ENCODE measurements around the gene XIRP1.
A peak's percentile ranks its signal among the peaks of the same experiment; 100 is the strongest.

The XIRP1 gene

GRCh38 chr3:39144095-39144747 lies 48.2 kb downstream of the XIRP1 start:
- DNase-seq (ENCODE audit: low spot score): no peak

GRCh38 chr3:39143051-39143885 lies 49.1 kb downstream of the XIRP1 start:
- DNase-seq (ENCODE audit: low spot score): no peak

- no peak for DNase-seq (ENCODE audit: low spot score)
Observed at GRCh38 chr3:39142067-39142466, 50.3 kb downstream of the XIRP1 start.

- peak; percentile 23 for DNase-seq (ENCODE audit: low spot score)
Observed at GRCh38 chr3:39141171-39141995, 51.0 kb downstream of the XIRP1 start.

- no peak for DNase-seq (ENCODE audit: low spot score)
Observed at GRCh38 chr3:39140341-39140971, 51.9 kb downstream of the XIRP1 start.

GRCh38 chr3:39139442-39139841 lies 53.0 kb downstream of the XIRP1 start:
- DNase-seq (ENCODE audit: low spot score): no peak

- no peak for DNase-seq (ENCODE audit: low spot score)
Observed at GRCh38 chr3:39138804-39139415, 53.5 kb downstream of the XIRP1 start.

- DNase-seq (ENCODE audit: low spot score): no peak
Observed at GRCh38 chr3:39137991-39138803, 54.2 kb downstream of the XIRP1 start.

- no peak for DNase-seq (ENCODE audit: low spot score)
Observed at GRCh38 chr3:39137435-39137936, 54.9 kb downstream of the XIRP1 start.

GRCh38 chr3:39136533-39137434 lies 55.6 kb downstream of the XIRP1 start:
- no peak for DNase-seq (ENCODE audit: low spot score)

- no peak for DNase-seq (ENCODE audit: low spot score)
Observed at GRCh38 chr3:39135170-39135805, 57.1 kb downstream of the XIRP1 start.

- no peak for DNase-seq (ENCODE audit: low spot score)
Observed at GRCh38 chr3:39134305-39134704, 58.1 kb downstream of the XIRP1 start.

GRCh38 chr3:39133822-39134221 lies 58.6 kb downstream of the XIRP1 start:
- DNase-seq (ENCODE audit: low spot score): no peak
